ENCODE data around the gene NFIL3. TPM values are rescaled to one million over a fixed set of nuclear protein-coding genes. Genes with fewer than 3 reads are reported as not detected.

The NFIL3 gene
- total RNA-seq, 1 experiment from 2014 or later: 13.3 TPM

- peak overlapping the region; percentile 88 for H3K27ac ChIP-seq (ENCODE audit: low read length)
- ATAC-seq (peak; percentile 40; the same call in 1 of the 2 replicates), DNase-seq (ENCODE audit: low read depth, low spot score) (no peak)
- peak overlapping the region; percentile 81 to 87 for H3K4me3 ChIP-seq (ENCODE audit: low read depth in 2 of 2, low read length in 2 of 2)
- peaks cover 7% of the 10 kb centered on the region; the same call in 1 of the 2 replicates for H3K36me3 ChIP-seq (ENCODE audit: control insufficient read depth, insufficient read depth, low read length)
- no TSS peak for BruUV-seq (replicated peaks)
- H3K9me3 ChIP-seq (ENCODE audit: control insufficient read depth, insufficient read depth, low read depth, low read length): no peaks in the 10 kb centered on the region
- peak; percentile 56; the same call in 1 of the 2 replicates for TF ChIP-seq POLR2AphosphoS5 (IDR thresholded peaks at IDR 0.05; ENCODE audit: low read depth, low read length)
- TF ChIP-seq, protein P1, sequence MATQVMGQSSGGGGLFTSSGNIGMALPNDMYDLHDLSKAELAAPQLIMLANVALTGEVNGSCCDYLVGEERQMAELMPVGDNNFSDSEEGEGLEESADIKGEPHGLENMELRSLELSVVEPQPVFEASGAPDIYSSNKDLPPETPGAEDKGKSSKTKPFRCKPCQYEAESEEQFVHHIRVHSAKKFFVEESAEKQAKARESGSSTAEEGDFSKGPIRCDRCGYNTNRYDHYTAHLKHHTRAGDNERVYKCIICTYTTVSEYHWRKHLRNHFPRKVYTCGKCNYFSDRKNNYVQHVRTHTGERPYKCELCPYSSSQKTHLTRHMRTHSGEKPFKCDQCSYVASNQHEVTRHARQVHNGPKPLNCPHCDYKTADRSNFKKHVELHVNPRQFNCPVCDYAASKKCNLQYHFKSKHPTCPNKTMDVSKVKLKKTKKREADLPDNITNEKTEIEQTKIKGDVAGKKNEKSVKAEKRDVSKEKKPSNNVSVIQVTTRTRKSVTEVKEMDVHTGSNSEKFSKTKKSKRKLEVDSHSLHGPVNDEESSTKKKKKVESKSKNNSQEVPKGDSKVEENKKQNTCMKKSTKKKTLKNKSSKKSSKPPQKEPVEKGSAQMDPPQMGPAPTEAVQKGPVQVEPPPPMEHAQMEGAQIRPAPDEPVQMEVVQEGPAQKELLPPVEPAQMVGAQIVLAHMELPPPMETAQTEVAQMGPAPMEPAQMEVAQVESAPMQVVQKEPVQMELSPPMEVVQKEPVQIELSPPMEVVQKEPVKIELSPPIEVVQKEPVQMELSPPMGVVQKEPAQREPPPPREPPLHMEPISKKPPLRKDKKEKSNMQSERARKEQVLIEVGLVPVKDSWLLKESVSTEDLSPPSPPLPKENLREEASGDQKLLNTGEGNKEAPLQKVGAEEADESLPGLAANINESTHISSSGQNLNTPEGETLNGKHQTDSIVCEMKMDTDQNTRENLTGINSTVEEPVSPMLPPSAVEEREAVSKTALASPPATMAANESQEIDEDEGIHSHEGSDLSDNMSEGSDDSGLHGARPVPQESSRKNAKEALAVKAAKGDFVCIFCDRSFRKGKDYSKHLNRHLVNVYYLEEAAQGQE (IDR thresholded peaks at IDR 0.05; ENCODE audit: insufficient read depth in 1 of 2, low read depth in 2 of 2, low read length in 1 of 2): no peak
- intact Hi-C loops (cut with micrococcal nuclease; ENCODE audit: unreplicated experiment): no loop called here
- in situ Hi-C loops (cut with HindIII; ENCODE audit: low pct_unique_long_range_greater_than_20kb, low sequenced_read_pairs): no loop called here
- ChIA-PET CTCF (no interaction called here), POLR2A (interaction anchor here (1.5 kb wide), 1 partner anchor 20 kb away, joined by 3 read pairs; no protein-coding TSS in a partner anchor)
- H3K4me1 ChIP-seq (ENCODE audit: control insufficient read depth, insufficient read depth, low read length): peaks cover 5% of the 10 kb centered on the region
- no peaks in the 10 kb centered on the region for H3K27me3 ChIP-seq (ENCODE audit: control insufficient read depth, insufficient read depth, low read length)
Measured at GRCh38 chr9:91362051-91362611, 61.5 kb downstream of the NFIL3 start.

DNA sequence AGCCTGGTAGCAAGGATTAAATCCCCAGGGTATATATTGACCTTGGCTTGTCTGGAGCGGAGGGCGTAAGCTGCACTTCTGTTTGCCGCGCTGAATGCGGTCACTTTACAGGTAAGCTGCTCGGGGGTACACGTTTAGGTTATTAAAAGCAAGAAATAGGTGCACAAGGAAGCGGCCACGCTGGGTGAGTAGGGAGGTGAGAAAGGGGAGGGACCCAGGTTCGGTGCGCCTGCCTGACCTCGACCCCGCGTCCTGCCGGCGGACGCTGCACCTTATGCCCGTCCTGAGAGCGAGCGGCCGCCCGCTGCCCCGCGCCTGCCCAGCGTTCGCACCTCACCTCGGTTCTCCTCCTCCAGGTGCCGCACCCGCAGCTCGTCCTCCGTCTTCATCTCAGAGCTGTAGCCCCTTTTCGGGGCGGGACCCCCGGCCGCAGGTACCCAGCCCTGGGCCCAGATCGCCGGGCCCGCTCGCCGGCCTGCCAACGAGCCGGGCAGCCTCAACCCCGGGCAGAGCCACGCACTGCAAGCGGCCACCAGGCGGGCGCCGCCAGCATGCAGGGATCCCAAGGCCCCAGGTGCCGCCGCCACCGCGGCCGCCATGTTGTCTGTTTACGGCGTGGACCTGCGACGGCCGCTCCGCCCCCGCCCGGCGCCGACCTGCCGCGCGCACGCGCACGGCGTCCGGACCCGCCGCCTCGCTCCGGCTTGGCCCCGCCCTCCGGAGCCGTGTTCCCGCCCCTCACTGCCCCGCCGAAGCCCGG lies 62.2 kb downstream of the NFIL3 start, which contains the start of gene AUH:
Gene AUH, minus strand, starts transcription at position 628 of the 760 bp plus-strand sequence. Its CDS starts 29 bp downstream, at position 599.
- intact Hi-C loops (cut with micrococcal nuclease; ENCODE audit: unreplicated experiment): no loop called here
- BruUV-seq (replicated peaks): no TSS peak
- no peaks in the 10 kb centered on the region for H3K9me3 ChIP-seq (ENCODE audit: control insufficient read depth, insufficient read depth, low read depth, low read length)
- no peaks in the 10 kb centered on the region for H3K27me3 ChIP-seq (ENCODE audit: control insufficient read depth, insufficient read depth, low read length)
- peak within 1 kb of the TSS; percentile 81 to 87 for H3K4me3 ChIP-seq (ENCODE audit: low read depth in 2 of 2, low read length in 2 of 2)
- H3K27ac ChIP-seq (ENCODE audit: low read length): peak within 1 kb of the TSS; percentile 88
- TF ChIP-seq SIN3A (IDR thresholded peaks at IDR 0.05; ENCODE audit: borderline replicate concordance, insufficient read depth, low read depth, low read length) (0 out of 2 replicates have a peak, but pooled peaks have one; percentile 24), POLR2AphosphoS5 (IDR thresholded peaks at IDR 0.05; ENCODE audit: low read depth, low read length) (no peak), CTCF (IDR thresholded peaks at IDR 0.05) (no peak), TCF7L2 (IDR thresholded peaks at IDR 0.05; ENCODE audit: low read depth, low read length) (no peak)
- POLR2A ChIA-PET: interaction anchor here (0.5 to 1.5 kb wide), 2 partner anchors 19 to 431 kb away, joined by 3 to 7 read pairs; no protein-coding TSS in a partner anchor
- ATAC-seq: peak; percentile 100
- in situ Hi-C loops (cut with HindIII; ENCODE audit: low pct_unique_long_range_greater_than_20kb, low sequenced_read_pairs): no loop called here
- DNase-seq (ENCODE audit: low read depth, low spot score): peak; percentile 18
- peaks cover 7% of the 10 kb centered on the region; the same call in 1 of the 2 replicates for H3K36me3 ChIP-seq (ENCODE audit: control insufficient read depth, insufficient read depth, low read length)
- CTCF ChIA-PET: no interaction called here
- H3K4me1 ChIP-seq (ENCODE audit: control insufficient read depth, insufficient read depth, low read length): peaks cover 5% of the 10 kb centered on the region

Measured in Panc1 (cell line).